OCI-LY7 (cell line): ENCODE results near the gene IDUA. TPM values are rescaled to one million over a fixed set of nuclear protein-coding genes. Genes with fewer than 3 reads are reported as not detected.

Source experiments
- BruUV-seq: library from RNA; stranded (reverse); fragments of 400-500 nt; replicated peaks from 2 replicates; lab custom pipeline; 2021; lab: Mats Ljungman, UMichigan
- CTCF ChIA-PET: fragments of 300-600 bp; sonication (Branson Sonifier 250); formaldehyde crosslinking; loops from one replicate; lab custom pipeline; 2022; ENCODE audit warnings: antibody characterized with exemption; ENCODE audit not compliant: unreplicated experiment; lab: Charles Lee
- POLR2A ChIA-PET: fragments of 300-600 bp; sonication (Branson Sonifier 250); formaldehyde crosslinking; loops from one replicate; lab custom pipeline; 2022; ENCODE audit warnings: antibody characterized with exemption; lab: Charles Lee
- DNase-seq: peaks from one replicate; pipeline ENCODE4 v3.0.0-alpha.2; 2015; ENCODE audit warnings: low spot score
- H2AFZ ChIP-seq: fragments of 200-600 bp; sonication (generic), shearing (Covaris generic); 2 replicates; pipeline ENCODE4 v1.6.1; 2014; ENCODE audit warnings: mild to moderate bottlenecking, antibody characterized with exemption, low read length, moderate library complexity
- H3K27ac ChIP-seq: fragments of 200-600 bp; sonication (generic); 2 replicates; pipeline ENCODE4 v1.5.1; 2014; ENCODE audit warnings: mixed run types, low read depth, mild to moderate bottlenecking, moderate library complexity, low read length, inconsistent platforms; ENCODE audit not compliant: poor library complexity, severe bottlenecking
- H3K36me3 ChIP-seq: fragments of 200-600 bp; sonication (generic); 2 replicates; pipeline ENCODE4 v1.6.1; 2014; ENCODE audit warnings: mild to moderate bottlenecking, antibody characterized with exemption, low read length, moderate library complexity, mixed read lengths; ENCODE audit not compliant: insufficient read depth
- H3K4me1 ChIP-seq: fragments of 200-600 bp; sonication (generic); 2 replicates; pipeline ENCODE4 v1.5.1; 2014; ENCODE audit warnings: mild to moderate bottlenecking, low read length; ENCODE audit not compliant: insufficient read depth, poor library complexity, severe bottlenecking
- H3K4me2 ChIP-seq: fragments of 200-600 bp; sonication (generic); 2 replicates; pipeline ENCODE4 v1.6.1; 2014; ENCODE audit warnings: mild to moderate bottlenecking, low read length
- H3K4me3 ChIP-seq: fragments of 200-600 bp; sonication (generic); 2 replicates; pipeline ENCODE4 v1.5.1; 2014; ENCODE audit warnings: mild to moderate bottlenecking, low read depth, low read length; ENCODE audit not compliant: poor library complexity, severe bottlenecking
- H3K79me2 ChIP-seq: fragments of 200-600 bp; sonication (generic); 2 replicates; pipeline ENCODE4 v1.6.1; 2016; ENCODE audit warnings: low read depth, mild to moderate bottlenecking, low read length, moderate library complexity, mixed read lengths; ENCODE audit not compliant: insufficient read depth
- H3K9me2 ChIP-seq: fragments of 200-600 bp; sonication (generic); 2 replicates; pipeline ENCODE4 v1.6.1; 2016; ENCODE audit warnings: mild to moderate bottlenecking, low read length, mixed read lengths; ENCODE audit not compliant: insufficient read depth
- H3K9me3 ChIP-seq: fragments of 200-600 bp; sonication (generic); 2 replicates; pipeline ENCODE4 v1.6.1; 2014; ENCODE audit warnings: mild to moderate bottlenecking, mixed run types, low read length, mixed read lengths
- H4K20me1 ChIP-seq: fragments of 200-600 bp; sonication (generic); 2 replicates; pipeline ENCODE4 v1.6.1; 2014; ENCODE audit warnings: mild to moderate bottlenecking, antibody characterized with exemption, low read length, moderate library complexity, mixed read lengths; ENCODE audit not compliant: insufficient read depth
- CTCF ChIP-seq: fragments of 200-600 bp; sonication (generic); conservative IDR thresholded peaks from 2 replicates; pipeline ENCODE4 v1.5.1; 2014; ENCODE audit warnings: mild to moderate bottlenecking, antibody characterized with exemption, low read length, moderate library complexity, mixed read lengths
- EZH2phosphoT487 ChIP-seq: fragments of 200-600 bp; sonication (generic); IDR thresholded peaks from 2 replicates; pipeline ENCODE4 v1.6.1; 2018; ENCODE audit warnings: low read depth, borderline replicate concordance, mild to moderate bottlenecking, mixed run types, antibody characterized with exemption, low read length, moderate library complexity, mixed read lengths
- intact Hi-C: fragments of 100-400 bp; cut with micrococcal nuclease; formaldehyde crosslinking; loops from one replicate; pipeline ENCODE4 v1.10.0; 2022; ENCODE audit not compliant: unreplicated experiment
- total RNA-seq, 2 experiments: library from RNA; depleted of rRNA in 1 of 2; stranded (reverse); fragments of >200 nt in 1 of 2; shearing (Covaris generic) in 1 of 2; gene quantifications; 2 replicates each; pipeline ENCODE4 v1.2.3, GENCODE V29; 2014 to 2022

The IDUA gene
- total RNA-seq, 2 experiments from 2014 or later = 12.3 to 15.7 TPM

- no peak for DNase-seq
- Histone ChIP-seq H3K4me2 (no peak overlapping the region), H3K36me3 (no peaks in the 10 kb centered on the region), H3K4me3 (no peak overlapping the region), H3K9me3 (no peaks in the 10 kb centered on the region), H2AFZ (no peak overlapping the region), H3K9me2 (no peaks in the 10 kb centered on the region), H3K27ac (no peak overlapping the region), H4K20me1 (no peaks in the 10 kb centered on the region), H3K4me1 (no peaks in the 10 kb centered on the region), H3K79me2 (no peaks in the 10 kb centered on the region)
- intact Hi-C loops = no loop called here
- POLR2A ChIA-PET = no interaction called here
- CTCF ChIA-PET = no interaction called here
- no peak for TF ChIP-seq EZH2phosphoT487
- no peak for TF ChIP-seq CTCF
- no TSS peak for BruUV-seq
Observed at GRCh38 chr4:964346-965025, 22.4 kb upstream of the IDUA start.

GRCh38 chr4:965048-965765 is 21.6 kb upstream of the IDUA start:
- no TSS peak for BruUV-seq
- CTCF ChIA-PET = no interaction called here
- no peak overlapping the region for H3K27ac ChIP-seq
- no peak overlapping the region for H3K4me3 ChIP-seq
- TF ChIP-seq CTCF (no peak), EZH2phosphoT487 (no peak)
- no peak overlapping the region for H2AFZ ChIP-seq
- H3K9me2 ChIP-seq = no peaks in the 10 kb centered on the region
- no peaks in the 10 kb centered on the region for H3K36me3 ChIP-seq
- no peak for DNase-seq
- no peaks in the 10 kb centered on the region for H3K79me2 ChIP-seq
- intact Hi-C loops = no loop called here
- no peaks in the 10 kb centered on the region for H3K9me3 ChIP-seq
- no peak overlapping the region for H3K4me2 ChIP-seq
- POLR2A ChIA-PET = no interaction called here
- H4K20me1 ChIP-seq = no peaks in the 10 kb centered on the region
- H3K4me1 ChIP-seq = no peaks in the 10 kb centered on the region

- BruUV-seq = no TSS peak
- Histone ChIP-seq H3K4me3 (no peak overlapping the region), H3K4me1 (no peaks in the 10 kb centered on the region), H3K79me2 (no peaks in the 10 kb centered on the region), H3K27ac (no peak overlapping the region), H2AFZ (no peak overlapping the region), H3K9me3 (no peaks in the 10 kb centered on the region), H3K4me2 (no peak overlapping the region), H3K36me3 (no peaks in the 10 kb centered on the region), H3K9me2 (no peaks in the 10 kb centered on the region), H4K20me1 (no peaks in the 10 kb centered on the region)
- CTCF ChIA-PET = no interaction called here
- TF ChIP-seq CTCF = no peak
- DNase-seq = no peak
- intact Hi-C loops = no loop called here
- POLR2A ChIA-PET = no interaction called here
Observed at GRCh38 chr4:965766-966134, 21.1 kb upstream of the IDUA start.
